ENCODE results near the gene ZNF888.

GRCh38 chr19:52945652-52946321 lies 22.6 kb upstream of the ZNF888 start:
- no peak for TF ChIP-seq GATA2 (IDR thresholded peaks at IDR 0.05; ENCODE audit: low read depth, low read length)
- TF ChIP-seq GATA3 (IDR thresholded peaks at IDR 0.05; ENCODE audit: low read depth, low read length): no peak

All from SH-SY5Y (cell line).